ENCODE data around the gene GMDS.

DNA sequence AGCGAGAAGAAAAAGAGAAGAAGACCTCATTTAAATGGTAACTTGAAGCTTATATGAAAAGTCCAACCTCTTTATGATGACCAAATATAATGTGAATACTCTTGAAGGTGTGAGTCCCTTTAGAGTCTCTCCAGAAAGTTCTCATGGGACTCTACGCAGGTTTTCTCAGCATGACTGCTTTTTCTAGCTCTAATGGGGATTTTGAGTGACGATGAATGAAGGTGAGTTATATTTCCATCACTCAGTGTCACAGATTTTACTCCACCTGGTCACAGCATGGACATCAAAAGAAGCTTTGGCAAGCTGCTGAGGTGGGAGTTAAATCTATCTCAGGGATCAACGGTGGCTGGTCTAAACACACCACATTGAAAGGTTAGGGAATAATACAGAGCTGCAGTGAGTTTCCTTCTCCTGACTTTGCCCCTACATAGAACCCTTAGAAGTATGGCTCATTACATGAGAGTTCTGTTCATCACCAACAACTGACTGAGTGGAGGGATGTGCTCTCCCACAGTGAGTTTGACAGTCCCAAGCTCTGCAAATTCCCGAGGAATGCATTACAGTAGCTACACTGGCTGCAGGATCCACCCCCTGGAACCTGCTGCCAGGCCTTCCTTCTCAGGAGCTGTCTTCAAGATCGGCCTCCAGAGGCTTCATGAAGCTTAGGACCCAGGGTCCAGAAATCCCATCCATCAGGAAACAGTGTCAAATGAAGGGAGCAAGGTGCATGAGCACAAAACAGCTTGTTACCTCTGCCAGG is 508.9 kb downstream of the GMDS start:
- TF ChIP-seq ZFP3 (CRISPR knock-in tag; IDR thresholded peaks at IDR 0.05), result no peak
- TF ChIP-seq PATZ1 (CRISPR knock-in tag; IDR thresholded peaks at IDR 0.05; ENCODE audit: borderline replicate concordance), result no peak
- no peak for TF ChIP-seq CREB5 (CRISPR knock-in tag; IDR thresholded peaks at IDR 0.05; ENCODE audit: low read depth)
- no peak for TF ChIP-seq ARNTL (CRISPR knock-in tag; IDR thresholded peaks at IDR 0.05; ENCODE audit: borderline replicate concordance, low read depth)
- TF ChIP-seq CSDC2 (CRISPR knock-in tag; IDR thresholded peaks at IDR 0.05), result no peak
- TF ChIP-seq OSR1 (CRISPR knock-in tag; IDR thresholded peaks at IDR 0.05), result no peak
- TF ChIP-seq PPARA (CRISPR knock-in tag; IDR thresholded peaks at IDR 0.05; ENCODE audit: borderline replicate concordance), result no peak
- no peak for TF ChIP-seq SNAI2 (CRISPR knock-in tag; IDR thresholded peaks at IDR 0.05)
- no peak for TF ChIP-seq ISL1 (CRISPR knock-in tag; IDR thresholded peaks at IDR 0.05)

Measured in SK-N-SH treated with all-trans-retinoic acid at 6 μM for 48 hours (cell line).